Small intestine (tissue), 7 donors: ENCODE measurements around the gene CNTNAP1. TPM values are rescaled to one million over a fixed set of nuclear protein-coding genes. Genes with fewer than 3 reads are reported as not detected.

ENCODE experiments used
- DNase-seq, 2 donors: peaks; one replicate each; pipeline versions ENCODE4 v3.0.0 to v3.0.0-alpha.2; 2013
- FAIRE-seq: peaks from 2 replicates; lab custom pipeline; 2012; peaks lifted over from hg19 to GRCh38; lab: Jason Lieb, UNC
- H3K27ac ChIP-seq, 3 donors: one replicate each; pipeline ENCODE4 v1.5.1; 2013; ENCODE audit warnings: low read length in 2 of 3, mild to moderate bottlenecking in 2 of 3, control low read depth in 1 of 3, inconsistent platforms in 1 of 3, low read depth in 1 of 3, moderate library complexity in 1 of 3
- H3K27me3 ChIP-seq, 3 donors: one replicate each; pipeline ENCODE4 v1.6.1; 2013; ENCODE audit warnings: low read length in 3 of 3, inconsistent platforms in 1 of 3; ENCODE audit not compliant: control insufficient read depth in 3 of 3, insufficient read depth in 3 of 3
- H3K36me3 ChIP-seq, 3 donors: one replicate each; pipeline ENCODE4 v1.6.1; 2013; ENCODE audit warnings: low read length in 3 of 3, inconsistent platforms in 1 of 3, low read depth in 1 of 3, mild to moderate bottlenecking in 1 of 3, moderate library complexity in 1 of 3; ENCODE audit not compliant: control insufficient read depth in 3 of 3, insufficient read depth in 2 of 3
- H3K4me1 ChIP-seq, 3 donors: one replicate each; pipeline ENCODE4 v1.6.1; 2013; ENCODE audit warnings: low read length in 2 of 3, inconsistent platforms in 1 of 3, low read depth in 1 of 3, mild to moderate bottlenecking in 1 of 3, moderate library complexity in 1 of 3; ENCODE audit not compliant: control insufficient read depth in 3 of 3, insufficient read depth in 2 of 3
- H3K4me3 ChIP-seq, 3 donors: one replicate each; pipeline ENCODE4 v1.5.1; 2013; ENCODE audit warnings: low read length in 3 of 3, control low read depth in 1 of 3, inconsistent platforms in 1 of 3, low read depth in 1 of 3, mild to moderate bottlenecking in 1 of 3, moderate library complexity in 1 of 3
- H3K9me3 ChIP-seq, 2 donors: one replicate each; pipeline ENCODE4 v1.6.1; 2013; ENCODE audit warnings: low read depth in 1 of 2, low read length in 1 of 2; ENCODE audit not compliant: control insufficient read depth in 2 of 2, insufficient read depth in 1 of 2
- WGBS, 3 donors: extraction: QIAGEN DNeasy Blood & Tissue Kit; methylation state at CpG; one replicate each; pipeline ENCODE4 v1.1.7; 2013; 5-methylcytosine and 5-hydroxymethylcytosine counted together
- polyA plus RNA-seq, 4 donors: library from polyadenylated mRNA; stranded (reverse) in 3 of 4; unstranded in 1 of 4; fragments of 200-250 nt in 3 of 4; fragments of 120-200 nt in 1 of 4; gene quantifications; one replicate each; pipeline versions ENCODE4 v1.2.1 to v1.2.3, GENCODE V29; 2013
- donor health status: healthy with polysubstance abuse.
- donor health status: control.
- donor health status: control.
- donor health status: Bipolar disorder and iron deficiency.
- donor health status: healthy.

The CNTNAP1 gene
- polyA plus RNA-seq, 4 donors, result 0.54 to 2.7 (median 2.5) TPM; not detected in 1

GRCh38 chr17:42744283-42744805, 62.0 kb downstream of the CNTNAP1 start:
- 1 to 2% (median 2%) methylated on average over 31 to 32 of the region's 32 CpGs for WGBS, 3 donors
- H3K36me3 ChIP-seq, result peaks cover 0 to 4% (median 0%) of the 10 kb centered on the region in 3 donors
- peak overlapping the region; percentile 81 to 98 (median 93) for H3K27ac ChIP-seq
- H3K4me3 ChIP-seq, result peak overlapping the region; percentile 83 to 94 (median 90)
- H3K27me3 ChIP-seq, result peaks cover 0 to 3% (median 0%) of the 10 kb centered on the region in 3 donors
- peak; percentile 82 to 90 for DNase-seq
- peaks cover 0 to 14% (median 2%) of the 10 kb centered on the region in 3 donors for H3K4me1 ChIP-seq
- peaks cover 0 to 3% of the 10 kb centered on the region in 2 donors for H3K9me3 ChIP-seq
- no peak for FAIRE-seq

DNA sequence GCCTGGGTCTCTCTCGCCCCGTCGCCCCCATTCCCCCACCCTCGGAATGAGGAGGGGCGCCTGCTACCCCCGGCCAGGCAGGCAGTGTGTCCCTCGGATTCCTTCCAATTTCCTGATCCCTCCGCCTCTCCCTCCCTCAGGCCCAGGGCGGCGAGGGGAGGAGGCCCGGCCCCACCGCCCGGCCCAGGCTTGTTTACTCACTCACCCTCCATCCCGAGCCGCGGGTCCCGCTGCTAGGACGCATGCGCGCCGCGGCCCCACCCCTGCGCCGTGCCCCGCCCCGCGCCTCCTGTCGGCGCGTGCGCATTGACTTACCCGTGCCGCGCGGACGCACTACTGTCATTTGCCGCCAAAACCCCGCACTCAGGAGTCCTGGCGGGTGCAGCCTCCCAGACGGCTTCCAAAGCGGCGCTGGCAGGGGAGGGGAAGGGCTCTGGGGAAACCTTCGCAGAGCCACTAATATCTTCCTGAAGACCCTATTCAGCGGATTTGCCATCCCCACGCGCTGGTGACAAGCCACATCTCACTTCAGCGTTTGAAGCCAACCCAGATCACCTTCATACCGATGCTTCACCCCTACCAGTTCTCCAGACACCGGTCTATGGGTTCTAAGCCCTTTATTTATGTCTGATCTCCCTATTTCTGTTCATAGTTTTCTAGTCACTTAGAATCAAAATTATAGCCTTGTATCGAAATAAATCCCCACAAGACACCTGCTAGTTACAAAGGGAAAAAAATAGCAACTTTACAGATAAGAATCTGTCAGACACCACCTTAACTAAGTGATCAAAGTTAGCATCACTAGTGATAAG, 62.7 kb downstream of the CNTNAP1 start, which contains the start of gene EZH1:
TSS of gene EZH1 (minus strand) at position 235 of the 812 bp plus-strand sequence. CDS start 16,099 bp downstream, outside the sequence.
- Histone ChIP-seq H3K4me1 (peaks cover 0 to 14% (median 2%) of the 10 kb centered on the region in 3 donors), H3K4me3 (peak within 1 kb of the TSS; percentile 83 to 94 (median 90)), H3K27ac (peak within 1 kb of the TSS; percentile 81 to 98 (median 93)), H3K9me3 (peaks cover 0 to 3% of the 10 kb centered on the region in 2 donors), H3K27me3 (peaks cover 0 to 3% (median 0%) of the 10 kb centered on the region in 3 donors), H3K36me3 (peaks cover 0 to 4% (median 0%) of the 10 kb centered on the region in 3 donors)
- peak; percentile 89 to 96 for DNase-seq
- no peak for FAIRE-seq
- 6 to 9% (median 6%) methylated on average over 31 to 50 of the region's 50 CpGs for WGBS, 3 donors

- H3K36me3 ChIP-seq, result no peaks in the 10 kb centered on the region
- no peak overlapping the region for H3K4me3 ChIP-seq
- FAIRE-seq (no peak), DNase-seq (no peak)
- peaks cover 0 to 3% of the 10 kb centered on the region in 2 donors for H3K9me3 ChIP-seq
- H3K27me3 ChIP-seq, result peaks cover 0 to 3% (median 0%) of the 10 kb centered on the region in 3 donors
- 65 to 76% (median 72%) methylated on average over 7 of the region's 7 CpGs for WGBS, 3 donors
- H3K27ac ChIP-seq, result peak overlapping the region in 1 of 3 donors; percentile 50
- H3K4me1 ChIP-seq, result peaks cover 0 to 13% (median 2%) of the 10 kb centered on the region in 3 donors
Measured at GRCh38 chr17:42748202-42748907, 66.0 kb downstream of the CNTNAP1 start.

- Histone ChIP-seq H3K4me3 (no peak overlapping the region), H3K9me3 (peaks cover 0 to 3% of the 10 kb centered on the region in 2 donors), H3K27ac (peak overlapping the region in 1 of 3 donors; percentile 50), H3K27me3 (peaks cover 0 to 3% (median 0%) of the 10 kb centered on the region in 3 donors), H3K4me1 (peaks cover 0 to 5% (median 0%) of the 10 kb centered on the region in 3 donors), H3K36me3 (no peaks in the 10 kb centered on the region)
- no peak for DNase-seq
- WGBS, 3 donors, result 65 to 82% (median 78%) methylated on average over 11 of the region's 11 CpGs
- no peak for FAIRE-seq
Measured at GRCh38 chr17:42748908-42749798, 66.8 kb downstream of the CNTNAP1 start.

Other genes starting within 250 kb of the CNTNAP1 start
- gene ATP6V0A1, start 223.7 kb upstream of the CNTNAP1 start, polyA plus RNA-seq, result 100 to 1,000 TPM in 1 of 4 donors, 10 to 100 TPM in 3; 38.7 to 125 (median 69.2) TPM
- gene NAGLU, start 146.3 kb upstream of the CNTNAP1 start, polyA plus RNA-seq, result 10 to 100 TPM; 25.3 to 47.0 (median 32.7) TPM
- 1 to 10 TPM; 2.0 to 2.7 (median 2.3) TPM for gene HSD17B1, start 129.6 kb upstream of the CNTNAP1 start, polyA plus RNA-seq
- 100 to 1,000 TPM in 2 of 4 donors, 10 to 100 TPM in 2; 72.6 to 153 (median 101) TPM for gene COASY, start 120.4 kb upstream of the CNTNAP1 start, polyA plus RNA-seq
- 100 to 1,000 TPM in 2 of 4 donors, 10 to 100 TPM in 2; 46.5 to 144 (median 89.4) TPM for gene MLX, start 115.4 kb upstream of the CNTNAP1 start, polyA plus RNA-seq
- 1 to 10 TPM in 3 of 4 donors, under 1 TPM in 1; 0.89 to 5.7 (median 3.5) TPM for gene PSMC3IP, start 104.8 kb upstream of the CNTNAP1 start, polyA plus RNA-seq
- gene RETREG3, start 73.2 kb upstream of the CNTNAP1 start, polyA plus RNA-seq, result 10 to 100 TPM in 3 of 4 donors, 1 to 10 TPM in 1; 8.4 to 42.3 (median 17.0) TPM
- 10 to 100 TPM; 22.8 to 43.3 (median 33.3) TPM for gene TUBG1, start 72.8 kb upstream of the CNTNAP1 start, polyA plus RNA-seq
- gene TUBG2, start 23.2 kb upstream of the CNTNAP1 start, polyA plus RNA-seq, result 10 to 100 TPM in 1 of 4 donors, 1 to 10 TPM in 3; 1.3 to 15.4 (median 4.9) TPM
- 10 to 100 TPM in 2 of 4 donors, 1 to 10 TPM in 2; 2.2 to 13.4 (median 9.0) TPM for gene PLEKHH3, start 5.5 kb upstream of the CNTNAP1 start, polyA plus RNA-seq
- gene CCR10, start 688 bp upstream of the CNTNAP1 start, polyA plus RNA-seq, result 1 to 10 TPM in 2 of 4 donors, under 1 TPM in 1, not detected in 1; 0.38 to 4.6 (median 1.1) TPM
- gene EZH1, start 62.5 kb downstream of the CNTNAP1 start, polyA plus RNA-seq, result 10 to 100 TPM in 3 of 4 donors, 1 to 10 TPM in 1; 8.1 to 33.0 (median 13.0) TPM
- 10 to 100 TPM in 2 of 4 donors, 1 to 10 TPM in 2; 1.1 to 48.2 (median 16.4) TPM for gene RAMP2, start 78.7 kb downstream of the CNTNAP1 start, polyA plus RNA-seq
- gene VPS25, start 90.9 kb downstream of the CNTNAP1 start, polyA plus RNA-seq, result 100 to 1,000 TPM in 2 of 4 donors, 10 to 100 TPM in 2; 85.7 to 117 (median 94.3) TPM
- gene WNK4, start 98.1 kb downstream of the CNTNAP1 start, polyA plus RNA-seq, result 10 to 100 TPM in 1 of 4 donors, 1 to 10 TPM in 2, under 1 TPM in 1; 0.67 to 25.6 (median 1.5) TPM
- gene COA3, start 116.2 kb downstream of the CNTNAP1 start, polyA plus RNA-seq, result 100 to 1,000 TPM; 101 to 317 (median 296) TPM
- 1 to 10 TPM in 1 of 4 donors, under 1 TPM in 1, not detected in 2; 0.52 to 2.3 TPM for gene CNTD1, start 116.3 kb downstream of the CNTNAP1 start, polyA plus RNA-seq
- 10 to 100 TPM; 73.5 to 96.8 (median 81.1) TPM for gene BECN1, start 141.8 kb downstream of the CNTNAP1 start, polyA plus RNA-seq
- 10 to 100 TPM; 49.9 to 93.0 (median 61.2) TPM for gene PSME3, start 150.9 kb downstream of the CNTNAP1 start, polyA plus RNA-seq
- 1 to 10 TPM in 2 of 4 donors, under 1 TPM in 2; 0.54 to 1.3 (median 0.89) TPM for gene AOC2, start 162.0 kb downstream of the CNTNAP1 start, polyA plus RNA-seq
- 10 to 100 TPM in 1 of 4 donors, 1 to 10 TPM in 3; 1.3 to 30.0 (median 3.1) TPM for gene AOC3, start 168.7 kb downstream of the CNTNAP1 start, polyA plus RNA-seq
- 10 to 100 TPM in 1 of 4 donors, 1 to 10 TPM in 3; 1.4 to 12.1 (median 4.3) TPM for gene G6PC1, start 218.3 kb downstream of the CNTNAP1 start, polyA plus RNA-seq